GM11168 (cell line): ENCODE results near the gene MGAT5.

Experiments used
- in situ Hi-C: fragments of 300-500 bp; cut with MboI; formaldehyde crosslinking; loops from one replicate; pipeline ENCODE4 v1.12.0; 2022; ENCODE audit warnings: low sequenced_read_pairs; ENCODE audit not compliant: unreplicated experiment

MGAT5 gene

DNA sequence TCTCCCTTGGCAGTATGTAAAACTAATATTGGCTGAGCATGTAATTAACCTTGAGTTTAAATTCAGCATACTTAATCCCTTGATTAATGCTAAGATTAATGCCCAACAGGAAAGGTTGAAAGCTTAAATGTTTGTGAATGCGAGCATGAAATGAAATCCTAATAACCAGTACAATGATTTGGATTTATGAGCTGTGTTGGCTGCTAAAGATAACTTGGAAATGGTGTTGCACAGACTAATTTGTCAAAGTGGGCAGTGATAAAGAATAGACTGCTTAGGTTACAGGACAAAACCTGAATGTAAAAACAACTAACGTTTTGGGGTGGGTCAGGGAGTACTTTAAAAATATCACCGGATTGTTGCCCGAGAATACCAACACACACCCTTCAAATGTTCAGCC, 70.6 kb downstream of the MGAT5 start:
- in situ Hi-C loops, result no loop called here

GRCh38 chr2:134324947-134325346, 71.1 kb downstream of the MGAT5 start:
- in situ Hi-C loops, result no loop called here

- in situ Hi-C loops, result no loop called here
Observed at GRCh38 chr2:134325696-134326095, 71.8 kb downstream of the MGAT5 start.

GRCh38 chr2:134327367-134327766, 73.5 kb downstream of the MGAT5 start:
- in situ Hi-C loops, result no loop called here

- in situ Hi-C loops, result no loop called here
Observed at GRCh38 chr2:134331081-134331480, 77.2 kb downstream of the MGAT5 start.

DNA sequence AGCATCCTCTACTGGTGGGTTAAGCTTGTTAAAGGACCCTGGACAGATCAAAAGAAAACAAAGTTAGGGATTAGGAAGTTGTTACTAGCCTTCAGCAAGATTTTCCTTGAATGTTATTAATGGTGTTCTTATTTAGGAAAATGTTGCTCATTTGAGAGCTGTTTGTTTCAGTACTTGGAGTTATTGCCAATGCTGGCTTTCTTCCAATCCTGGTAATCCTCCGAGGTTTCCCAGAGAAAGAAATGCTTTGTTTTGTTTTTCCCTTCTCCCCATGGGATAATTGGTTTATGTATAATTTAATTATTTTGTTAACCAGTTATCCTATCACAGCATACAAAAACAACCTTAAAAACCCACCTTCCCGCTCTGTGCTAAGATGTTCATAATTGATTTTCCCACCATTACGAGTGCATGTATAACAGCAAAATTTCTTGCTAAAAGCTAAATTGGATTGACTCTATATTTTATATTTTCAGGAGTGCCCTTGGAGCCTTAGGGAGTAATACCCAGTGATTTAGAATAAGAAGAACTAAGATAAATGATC, 79.8 kb downstream of the MGAT5 start:
- in situ Hi-C loops, result no loop called here

GRCh38 chr2:134334542-134335353, 80.9 kb downstream of the MGAT5 start:
- in situ Hi-C loops, result no loop called here

- in situ Hi-C loops, result no loop called here
Observed at GRCh38 chr2:134335601-134336000, 81.7 kb downstream of the MGAT5 start.

GRCh38 chr2:134336352-134336751, 82.5 kb downstream of the MGAT5 start:
- in situ Hi-C loops, result no loop called here

- in situ Hi-C loops, result no loop called here
Observed at GRCh38 chr2:134336921-134337320, 83.0 kb downstream of the MGAT5 start.

GRCh38 chr2:134337631-134338030, 83.8 kb downstream of the MGAT5 start:
- in situ Hi-C loops, result no loop called here

DNA sequence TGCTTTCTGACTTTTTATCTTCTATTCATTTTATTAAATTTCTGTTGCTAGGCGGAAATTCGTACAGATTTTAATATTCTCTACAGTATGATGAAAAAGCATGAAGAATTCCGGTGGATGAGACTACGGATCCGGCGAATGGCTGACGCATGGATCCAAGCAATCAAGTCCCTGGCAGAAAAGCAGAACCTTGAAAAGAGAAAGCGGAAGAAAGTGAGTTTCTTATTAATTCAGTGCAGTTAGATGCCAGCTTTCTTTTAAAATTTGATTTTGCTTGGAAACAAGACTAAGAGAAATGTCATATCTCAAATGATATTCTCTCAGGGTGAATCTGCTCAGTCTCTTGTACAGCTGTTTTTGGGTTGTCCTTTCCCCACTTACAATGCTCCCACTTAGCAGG, 84.3 kb downstream of the MGAT5 start:
- in situ Hi-C loops, result no loop called here

GRCh38 chr2:134341476-134341875, 87.6 kb downstream of the MGAT5 start:
- in situ Hi-C loops, result no loop called here

GRCh38 chr2:134344954-134345697, 91.3 kb downstream of the MGAT5 start:
- in situ Hi-C loops, result no loop called here

GRCh38 chr2:134346141-134346540, 92.3 kb downstream of the MGAT5 start:
- in situ Hi-C loops, result no loop called here

GRCh38 chr2:134347756-134348155, 93.9 kb downstream of the MGAT5 start:
- in situ Hi-C loops, result no loop called here

- in situ Hi-C loops, result no loop called here
Observed at GRCh38 chr2:134348239-134348638, 94.4 kb downstream of the MGAT5 start.

DNA sequence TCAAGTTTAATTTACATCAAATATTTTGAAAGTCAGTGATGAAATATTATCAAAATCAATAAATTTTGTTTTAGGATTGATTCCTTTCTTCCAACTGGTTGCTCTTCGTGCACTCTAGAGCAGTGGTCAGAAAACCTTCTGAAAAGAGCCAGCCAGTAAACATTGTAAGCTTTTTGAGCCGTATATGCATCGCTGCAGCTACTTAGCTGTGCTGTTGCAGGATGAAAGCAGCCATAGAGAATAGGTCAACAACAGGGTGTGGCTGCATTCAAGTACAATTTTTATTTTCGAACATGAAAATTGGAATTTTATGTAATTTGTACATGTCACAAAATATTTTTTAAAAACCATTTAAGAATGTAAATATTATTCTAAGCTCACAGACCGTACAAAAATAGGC, 94.9 kb downstream of the MGAT5 start:
- in situ Hi-C loops, result no loop called here

DNA sequence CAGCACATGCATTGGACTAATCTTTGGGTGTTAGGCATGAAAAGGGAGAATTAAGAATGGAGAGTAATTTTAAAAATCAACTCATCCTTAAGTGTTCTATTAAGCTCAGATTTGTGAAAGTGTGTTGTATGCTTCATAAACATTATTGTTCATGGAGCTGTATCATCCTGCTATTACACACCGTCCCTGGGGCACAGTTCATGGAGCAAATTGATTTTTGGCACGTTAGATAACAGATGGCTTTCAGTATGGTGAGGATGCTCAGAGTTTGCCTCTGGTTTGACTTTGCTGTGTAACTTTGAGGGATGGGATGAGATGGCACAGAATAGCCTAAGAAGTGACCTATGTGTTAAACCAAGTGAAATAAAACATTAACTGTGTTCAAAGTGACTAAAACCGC, 97.1 kb downstream of the MGAT5 start:
- in situ Hi-C loops, result no loop called here

DNA sequence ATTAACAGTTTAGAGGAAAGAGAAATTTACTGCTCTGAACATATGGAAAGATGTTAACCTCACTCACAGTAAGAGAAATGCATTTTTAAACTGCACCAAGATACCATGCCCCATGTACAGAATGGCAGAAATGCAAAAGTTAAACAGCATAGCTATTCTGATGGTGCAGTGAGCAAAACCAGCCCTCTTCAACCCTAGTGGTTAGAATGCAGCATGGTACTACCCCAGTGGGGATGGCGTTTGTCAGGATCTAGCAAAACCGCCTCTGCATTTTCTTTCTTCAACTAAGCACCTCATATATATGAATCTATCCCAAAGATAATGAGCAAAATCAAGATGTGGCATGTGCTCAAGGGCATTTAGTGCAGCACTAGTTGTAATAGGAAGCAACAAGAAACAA, 98.0 kb downstream of the MGAT5 start:
- in situ Hi-C loops, result no loop called here

DNA sequence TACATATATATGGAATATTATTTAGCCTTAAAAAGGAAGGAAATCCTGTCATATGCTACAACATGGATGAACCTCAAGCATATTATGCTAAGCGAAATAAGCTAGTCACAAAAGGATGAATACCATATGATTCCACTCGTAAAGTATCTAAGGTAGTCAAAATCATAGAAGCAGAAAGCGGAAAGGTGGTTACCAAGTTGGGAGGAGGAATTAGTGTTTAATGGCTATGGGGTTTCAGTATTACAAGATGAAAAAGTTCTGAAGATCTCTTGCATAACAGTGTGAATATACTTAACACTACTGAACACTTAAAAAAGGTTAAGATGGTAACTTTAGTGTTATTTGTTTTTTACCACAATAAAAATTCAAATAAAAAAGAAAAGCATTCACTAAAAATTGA, 99.0 kb downstream of the MGAT5 start:
- in situ Hi-C loops, result no loop called here
